HCT116 (cell line): Measurements from ENCODE around the gene MBLAC1. TPM values are rescaled to one million over a fixed set of nuclear protein-coding genes. Genes with fewer than 3 reads are reported as not detected.
A peak's percentile ranks its signal among the peaks of the same experiment; 100 is the strongest.

ENCODE experiments used
- ATAC-seq: fragments of 200-7000 bp; cut with Tn5 transposase; 2 replicates; pipeline ENCODE4 v1.9.1; 2020; ENCODE audit warnings: mild to moderate bottlenecking, moderate library complexity
- BruUV-seq: library from RNA; stranded (reverse); fragments of 400-500 nt; replicated peaks from 2 replicates; lab custom pipeline; 2021; lab: Mats Ljungman, UMichigan
- CTCF ChIA-PET: fragments of 300-600 bp; sonication (Branson Sonifier 250); formaldehyde crosslinking; loops from one replicate; lab custom pipeline; 2021; ENCODE audit warnings: antibody characterized with exemption; lab: Charles Lee
- POLR2A ChIA-PET: fragments of 300-600, 350-600 bp; sonication (Branson Sonifier 250); formaldehyde crosslinking; loops from one replicate; lab custom pipeline; 2021; ENCODE audit warnings: antibody characterized with exemption; lab: Charles Lee
- RAD21 ChIA-PET, 2 experiments: fragments of 300-600 bp; sonication (Branson Sonifier 250); formaldehyde crosslinking; loops; one replicate each; lab custom pipeline; 2023; ENCODE audit warnings: low total read pairs in 2 of 2; ENCODE audit not compliant: uncharacterized antibody in 2 of 2, unreplicated experiment in 2 of 2, low non-redundant PET in 1 of 2; lab: Charles Lee
- DNase-seq: peaks from one replicate; pipeline ENCODE4 v3.0.0-alpha.2; 2010; ENCODE audit warnings: low read depth, low spot score
- H2AFZ ChIP-seq: fragments of 200-600 bp; shearing (Covaris generic), sonication (generic); 2 replicates; pipeline ENCODE4 v1.6.1; 2017; ENCODE audit warnings: low read depth, mixed run types, mixed read lengths, antibody characterized with exemption, low read length; ENCODE audit not compliant: poor library complexity, severe bottlenecking
- H3K27ac ChIP-seq: 2 replicates; pipeline ENCODE4 v1.5.1; 2012; ENCODE audit warnings: low read depth, low read length
- H3K27me3 ChIP-seq: fragments of 200-600 bp; sonication (generic); 2 replicates; pipeline ENCODE4 v1.6.1; 2016; ENCODE audit warnings: mixed run types, low read length, mixed read lengths; ENCODE audit not compliant: insufficient read depth
- H3K36me3 ChIP-seq, 2 experiments: fragments of 200-500 bp in 1 of 2; fragments of 200-600 bp in 1 of 2; sonication (Bioruptor generic) in 1 of 2; sonication (generic) in 1 of 2; 2 replicates each; pipeline versions ENCODE4 v1.5.1 to v1.6.1; 2014 to 2016; ENCODE audit warnings: low read length in 2 of 2, inconsistent platforms in 1 of 2, mixed read lengths in 1 of 2, mixed run types in 1 of 2; ENCODE audit not compliant: insufficient read depth in 2 of 2, control insufficient read depth in 1 of 2
- H3K4me1 ChIP-seq, 2 experiments: fragments of 200-600 bp in 1 of 2; sonication (generic) in 1 of 2; 2 replicates each; pipeline versions ENCODE4 v1.5.1 to v1.6.1; 2012 to 2017; ENCODE audit warnings: low read length in 2 of 2, inconsistent platforms in 1 of 2, mild to moderate bottlenecking in 1 of 2, mixed read lengths in 1 of 2, mixed run types in 1 of 2, moderate library complexity in 1 of 2; ENCODE audit not compliant: insufficient read depth in 2 of 2, control insufficient read depth in 1 of 2
- H3K4me2 ChIP-seq: fragments of 200-600 bp; sonication (generic); 2 replicates; pipeline ENCODE4 v1.6.1; 2017; ENCODE audit warnings: mixed run types, low read length, mixed read lengths
- H3K4me3 ChIP-seq, 2 experiments: fragments of 200-600 bp in 1 of 2; sonication (generic) in 1 of 2; replicated peaks in 1 of 2; 2 replicates each; pipeline ENCODE4 v1.5.1; 2011 to 2016; ENCODE audit warnings: low read length in 2 of 2, control low read depth in 1 of 2, low read depth in 1 of 2, mild to moderate bottlenecking in 1 of 2, mixed read lengths in 1 of 2, mixed run types in 1 of 2
- H3K79me2 ChIP-seq: fragments of 200-600 bp; sonication (generic); 2 replicates; pipeline ENCODE4 v1.6.1; 2017; ENCODE audit warnings: mild to moderate bottlenecking, mixed run types, low read length, moderate library complexity, mixed read lengths; ENCODE audit not compliant: insufficient read depth
- H3K9ac ChIP-seq: fragments of 200-600 bp; sonication (generic); 2 replicates; pipeline ENCODE4 v1.6.1; 2016; ENCODE audit warnings: low read length, mixed read lengths
- H3K9me2 ChIP-seq: fragments of 200-600 bp; sonication (generic), shearing (Covaris generic); 2 replicates; pipeline ENCODE4 v1.6.1; 2017; ENCODE audit warnings: mixed run types, mild to moderate bottlenecking, moderate library complexity; ENCODE audit not compliant: insufficient read depth
- H3K9me3 ChIP-seq, 2 experiments: fragments of 200-500 bp in 1 of 2; fragments of 200-600 bp in 1 of 2; sonication (Bioruptor generic) in 1 of 2; sonication (generic) in 1 of 2; 2 replicates each; pipeline ENCODE4 v1.6.1; 2014 to 2017; ENCODE audit warnings: low read length in 2 of 2, mixed read lengths in 2 of 2, inconsistent platforms in 1 of 2, low read depth in 1 of 2, mild to moderate bottlenecking in 1 of 2, mixed run types in 1 of 2, moderate library complexity in 1 of 2; ENCODE audit not compliant: control insufficient read depth in 1 of 2, insufficient read depth in 1 of 2
- H4K20me1 ChIP-seq: fragments of 200-600 bp; sonication (generic), shearing (Covaris generic); 2 replicates; pipeline ENCODE4 v1.6.1; 2017; ENCODE audit warnings: mixed run types, mild to moderate bottlenecking, moderate library complexity; ENCODE audit not compliant: insufficient read depth
- EZH2phosphoT487 ChIP-seq: fragments of 200-600 bp; IDR thresholded peaks from 2 replicates; pipeline ENCODE4 v1.6.1; 2018; ENCODE audit warnings: antibody characterized with exemption, borderline replicate concordance
- JUND ChIP-seq: IDR thresholded peaks from 2 replicates; pipeline ENCODE4 v1.6.1; 2012
- POLR2A ChIP-seq: IDR thresholded peaks from 2 replicates; pipeline ENCODE4 v1.7.0; 2011; ENCODE audit warnings: borderline replicate concordance; ENCODE audit not compliant: insufficient read depth, insufficient read length; ENCODE audit errors: extremely low read depth
- POLR2AphosphoS5 ChIP-seq: IDR thresholded peaks from 2 replicates; pipeline ENCODE4 v1.6.1; 2011; ENCODE audit warnings: mild to moderate bottlenecking, low read depth, low read length, moderate library complexity
- SP1 ChIP-seq: IDR thresholded peaks from 2 replicates; pipeline ENCODE4 v1.6.1; 2012; ENCODE audit warnings: low read depth
- TCF7L2 ChIP-seq: IDR thresholded peaks from 2 replicates; pipeline ENCODE4 v1.7.0; 2011; ENCODE audit warnings: borderline replicate concordance, inconsistent platforms; ENCODE audit not compliant: insufficient read depth, insufficient read length; ENCODE audit errors: extremely low read depth
- YY1 ChIP-seq: IDR thresholded peaks from 2 replicates; pipeline ENCODE4 v1.6.1; 2011; ENCODE audit warnings: low read length, low read depth, moderate library complexity, mild to moderate bottlenecking; ENCODE audit not compliant: insufficient replicate concordance; ENCODE audit errors: extremely low read depth
- ZFX ChIP-seq: fragments of 450-650 bp; IDR thresholded peaks from 2 replicates; pipeline ENCODE4 v1.6.1; 2017
- intact Hi-C: fragments of 100-400 bp; cut with micrococcal nuclease; formaldehyde crosslinking; loops from 2 replicates; pipeline ENCODE4 v1.10.0; 2022
- total RNA-seq: library from RNA; stranded (reverse); gene quantifications from one replicate; pipeline ENCODE4 v1.2.1, GENCODE V29; 2021; ENCODE audit not compliant: unreplicated experiment
- TF ChIP-seq, protein P1 (sequence below): IDR thresholded peaks from 2 replicates; pipeline ENCODE4 v1.6.1; 2011; ENCODE audit warnings: mild to moderate bottlenecking, low read length, moderate library complexity; ENCODE audit not compliant: insufficient replicate concordance; ENCODE audit errors: extremely low read depth

Gene MBLAC1
- total RNA-seq, 1 experiment from 2014 or later = 2.0 TPM

- H3K4me2 ChIP-seq = peak overlapping the region; percentile 98
- peaks cover 10% of the 10 kb centered on the region; the same call in 1 of the 2 replicates for H4K20me1 ChIP-seq
- H3K27me3 ChIP-seq = no peaks in the 10 kb centered on the region
- H3K4me1 ChIP-seq = peaks cover 6 to 24% of the 10 kb centered on the region in 2 experiments; a peak in 3 of 4 replicates
- no peaks in the 10 kb centered on the region for H3K9me2 ChIP-seq
- peaks cover 39 to 44% of the 10 kb centered on the region in 2 experiments for H3K36me3 ChIP-seq
- H3K4me3 ChIP-seq = peak overlapping the region; percentile 90 to 94
- H3K9me3 ChIP-seq = no peaks in the 10 kb centered on the region
- POLR2A ChIA-PET = interaction anchor here (0.9 to 2.9 kb wide), 8 partner anchors 10 to 328 kb away, joined by 3 to 18 read pairs (median 4); partner anchors contain the start of genes COPS6, MBLAC1 and ZCWPW1
- ATAC-seq (peak; percentile 76), DNase-seq (peak; percentile 92)
- CTCF ChIA-PET = interaction anchor here (1.8 to 2.8 kb wide), 2 partner anchors 11 to 30 kb away, joined by 4 to 11 read pairs; partner anchors contain the start of gene COPS6
- TF ChIP-seq POLR2A (no peak), YY1 (peak; percentile 64), ZFX (peak; percentile 59; the same call in 1 of the 2 replicates), POLR2AphosphoS5 (peak; percentile 30; the same call in 1 of the 2 replicates), JUND (no peak), SP1 (no peak), EZH2phosphoT487 (no peak), TCF7L2 (peak; percentile 63)
- TF ChIP-seq, protein P1, sequence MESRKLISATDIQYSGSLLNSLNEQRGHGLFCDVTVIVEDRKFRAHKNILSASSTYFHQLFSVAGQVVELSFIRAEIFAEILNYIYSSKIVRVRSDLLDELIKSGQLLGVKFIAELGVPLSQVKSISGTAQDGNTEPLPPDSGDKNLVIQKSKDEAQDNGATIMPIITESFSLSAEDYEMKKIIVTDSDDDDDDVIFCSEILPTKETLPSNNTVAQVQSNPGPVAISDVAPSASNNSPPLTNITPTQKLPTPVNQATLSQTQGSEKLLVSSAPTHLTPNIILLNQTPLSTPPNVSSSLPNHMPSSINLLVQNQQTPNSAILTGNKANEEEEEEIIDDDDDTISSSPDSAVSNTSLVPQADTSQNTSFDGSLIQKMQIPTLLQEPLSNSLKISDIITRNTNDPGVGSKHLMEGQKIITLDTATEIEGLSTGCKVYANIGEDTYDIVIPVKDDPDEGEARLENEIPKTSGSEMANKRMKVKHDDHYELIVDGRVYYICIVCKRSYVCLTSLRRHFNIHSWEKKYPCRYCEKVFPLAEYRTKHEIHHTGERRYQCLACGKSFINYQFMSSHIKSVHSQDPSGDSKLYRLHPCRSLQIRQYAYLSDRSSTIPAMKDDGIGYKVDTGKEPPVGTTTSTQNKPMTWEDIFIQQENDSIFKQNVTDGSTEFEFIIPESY = peak; percentile 47
- H3K9ac ChIP-seq = peak overlapping the region; percentile 100
- BruUV-seq = no TSS peak
- no peak overlapping the region for H2AFZ ChIP-seq
- peak overlapping the region; percentile 88 for H3K27ac ChIP-seq
- peaks cover 61% of the 10 kb centered on the region for H3K79me2 ChIP-seq
- intact Hi-C loops = loop anchor here (1.0 to 2.0 kb wide), 2 partner anchors 11 to 52 kb away; partner anchors contain the start of gene ZSCAN21
- RAD21 ChIA-PET = interaction anchor here in 1 of 2 experiments (0.7 kb wide), 2 partner anchors 48 to 693 kb away, joined by 3 to 6 read pairs; partner anchors contain the start of gene LAMTOR4
Observed at GRCh38 chr7:100100420-100101015, 26.2 kb upstream of the MBLAC1 start.
